ENCODE data around the gene GJA3. TPM values are rescaled to one million over a fixed set of nuclear protein-coding genes. Genes with fewer than 3 reads are reported as not detected.

GJA3 gene
- total RNA-seq, result not detected

DNA sequence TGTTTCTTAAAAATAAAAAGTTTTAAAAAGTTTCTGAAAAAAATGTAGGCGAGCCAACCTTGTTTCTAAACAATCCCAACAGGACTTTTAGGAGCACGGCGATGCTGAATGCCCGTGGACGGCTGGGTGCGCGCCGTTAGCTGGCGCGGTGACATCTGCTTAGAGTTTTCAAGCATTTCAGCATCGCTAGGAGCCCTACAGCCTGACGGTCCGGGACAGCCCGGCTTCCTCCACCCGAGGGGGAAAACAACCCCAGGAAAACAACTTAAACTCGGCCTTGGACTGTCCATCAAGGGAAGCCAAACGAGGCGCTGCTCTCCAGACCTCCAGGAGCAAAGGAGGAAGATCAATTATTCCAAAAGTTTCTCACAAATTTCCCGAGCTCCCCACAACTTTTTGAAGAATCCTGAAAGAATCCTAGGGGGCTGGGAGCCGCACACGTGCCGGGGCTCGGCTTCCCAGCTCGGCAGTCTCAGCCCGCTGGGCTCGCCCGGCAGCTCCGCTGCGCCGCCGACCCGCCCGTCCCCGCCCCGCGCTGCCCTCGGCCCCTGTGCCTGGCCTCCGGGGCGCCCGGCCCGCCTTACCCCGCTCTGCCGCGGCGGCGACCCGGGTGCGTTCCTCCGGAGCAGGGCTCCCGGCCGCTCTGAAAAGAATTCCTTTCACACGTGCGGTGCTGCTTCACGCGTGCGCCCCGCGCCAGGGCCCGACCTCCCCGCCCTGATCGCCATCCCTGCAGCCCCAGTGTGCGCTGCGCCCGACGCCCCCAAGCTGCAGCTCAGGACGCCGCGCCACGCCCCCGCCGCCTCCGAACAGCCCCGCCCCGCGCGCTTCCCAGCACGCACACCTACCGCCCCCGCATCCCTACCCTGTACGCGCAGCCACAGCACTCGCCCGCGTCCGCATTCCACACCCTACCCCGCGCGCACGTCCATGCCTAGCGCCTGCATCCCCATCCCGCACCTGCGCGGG is at the start of gene GJA3:
GJA3 (minus strand) TSS at position 747 of the 969 bp plus-strand sequence. CDS start 17,764 bp downstream, outside the sequence.
- TF ChIP-seq CTCF (IDR thresholded peaks at IDR 0.05; ENCODE audit: low read depth), result no peak

- TF ChIP-seq CTCF (IDR thresholded peaks at IDR 0.05; ENCODE audit: low read depth), result no peak
Observed at GRCh38 chr13:20209948-20210347, 49.1 kb upstream of the GJA3 start.

DNA sequence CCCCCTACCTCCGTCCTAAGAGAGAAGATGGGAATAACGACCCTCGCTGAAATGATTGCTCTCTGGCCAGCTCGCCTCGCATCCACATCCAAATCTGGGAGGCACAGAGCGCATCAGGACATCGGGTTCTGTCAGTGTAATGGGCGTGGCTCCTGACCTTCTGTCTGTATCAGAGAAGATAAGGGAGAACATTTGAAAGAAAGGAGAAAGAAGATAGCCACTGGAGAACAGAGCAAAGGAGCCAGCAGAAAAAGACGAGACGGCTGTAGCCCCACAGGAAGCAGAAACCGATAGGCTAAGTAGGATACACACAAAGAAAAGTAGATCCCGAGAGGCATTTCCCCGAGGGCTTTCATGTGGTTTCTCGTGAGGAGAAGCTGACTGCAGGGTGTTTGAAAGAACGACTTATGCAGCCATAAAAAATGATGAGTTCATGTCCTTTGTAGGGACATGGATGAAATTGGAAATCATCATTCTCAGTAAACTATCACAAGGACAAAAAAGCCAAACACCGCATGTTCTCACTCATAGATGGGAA is 45.9 kb upstream of the GJA3 start:
- no peak for TF ChIP-seq CTCF (IDR thresholded peaks at IDR 0.05; ENCODE audit: low read depth)

DNA sequence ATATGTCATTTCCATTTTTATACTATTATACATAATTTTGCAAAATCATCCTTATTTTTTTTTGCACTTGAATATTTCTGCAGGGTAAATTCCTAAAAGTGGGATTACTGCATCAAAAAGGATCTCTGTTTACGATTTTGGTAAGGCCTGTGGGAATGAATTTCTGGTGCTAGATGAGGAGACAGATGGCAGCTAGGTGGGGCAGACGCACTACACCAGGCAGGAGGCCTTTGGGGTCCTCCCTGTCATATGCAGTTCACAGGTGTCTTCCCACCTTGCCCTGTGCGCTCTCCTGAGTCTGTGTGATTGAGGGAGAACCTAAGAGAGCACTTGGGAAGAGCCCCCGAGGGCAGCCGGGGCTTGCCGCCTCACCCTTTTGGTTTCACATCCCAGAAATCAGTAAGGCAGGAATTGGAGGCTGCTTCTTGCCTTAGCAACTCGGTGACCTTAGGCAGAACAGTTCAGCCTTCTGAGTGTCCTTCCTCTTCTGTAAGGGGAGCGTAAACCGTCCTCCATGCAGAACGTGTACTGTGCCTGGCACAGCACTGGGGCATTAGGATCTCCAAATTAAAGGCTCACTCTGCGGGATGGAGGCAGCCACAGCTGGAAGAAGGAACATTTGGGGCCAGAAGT is 45.3 kb upstream of the GJA3 start:
- no peak for TF ChIP-seq CTCF (IDR thresholded peaks at IDR 0.05; ENCODE audit: low read depth)

DNA sequence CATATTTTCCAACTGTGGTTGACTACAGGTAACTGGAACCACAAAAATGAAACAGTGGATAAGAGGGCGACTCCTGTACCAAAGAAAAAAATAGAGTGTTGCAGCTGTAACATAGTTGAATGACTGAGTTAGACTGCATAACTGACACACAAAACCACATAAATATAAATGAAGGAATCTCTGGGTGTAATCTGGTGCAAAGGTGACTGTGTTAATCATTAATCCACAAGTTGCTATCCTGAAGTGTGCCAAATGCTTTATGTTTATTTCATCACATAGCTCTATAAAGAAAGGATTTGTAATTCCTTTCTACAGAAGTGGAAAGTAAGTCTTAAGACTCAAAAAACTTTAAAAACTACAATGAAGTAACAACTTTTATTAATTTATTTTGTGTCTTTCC is 37.9 kb upstream of the GJA3 start:
- no peak for TF ChIP-seq CTCF (IDR thresholded peaks at IDR 0.05; ENCODE audit: low read depth)

- no peak for TF ChIP-seq CTCF (IDR thresholded peaks at IDR 0.05; ENCODE audit: low read depth)
Observed at GRCh38 chr13:20197361-20197834, 36.5 kb upstream of the GJA3 start.

- no peak for TF ChIP-seq CTCF (IDR thresholded peaks at IDR 0.05; ENCODE audit: low read depth)
Observed at GRCh38 chr13:20195801-20196200, 34.9 kb upstream of the GJA3 start.

Data from subcutaneous adipose tissue (tissue), 4 donors.